GM18507 (cell line): ENCODE measurements around the gene ZNF557.

Experiments used
- DNase-seq: peaks from one replicate; pipeline ENCODE4 v3.0.0; 2011; ENCODE audit warnings: low read depth; ENCODE audit not compliant: insufficient read length; ENCODE audit errors: extremely low spot score
- FAIRE-seq: peaks from 2 replicates; lab custom pipeline; 2011; peaks lifted over from hg19 to GRCh38; lab: Jason Lieb, UNC

Gene ZNF557

DNA sequence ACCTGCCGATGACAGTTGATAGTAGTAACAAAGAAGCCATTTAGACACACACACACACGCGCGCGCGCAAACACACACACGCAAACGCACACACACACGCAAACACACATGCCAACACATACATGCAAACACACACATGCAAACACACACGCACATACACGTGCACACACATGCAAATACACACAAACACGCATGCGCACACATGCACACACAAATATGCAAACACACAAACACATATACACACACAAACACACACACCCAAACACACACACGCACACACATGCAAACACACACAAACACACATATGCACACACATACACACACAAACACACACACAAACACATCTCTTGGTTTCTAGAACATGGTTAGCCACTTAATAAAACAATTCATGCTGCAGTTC is 50.1 kb downstream of the ZNF557 start:
- FAIRE-seq (no peak), DNase-seq (no peak)

DNA sequence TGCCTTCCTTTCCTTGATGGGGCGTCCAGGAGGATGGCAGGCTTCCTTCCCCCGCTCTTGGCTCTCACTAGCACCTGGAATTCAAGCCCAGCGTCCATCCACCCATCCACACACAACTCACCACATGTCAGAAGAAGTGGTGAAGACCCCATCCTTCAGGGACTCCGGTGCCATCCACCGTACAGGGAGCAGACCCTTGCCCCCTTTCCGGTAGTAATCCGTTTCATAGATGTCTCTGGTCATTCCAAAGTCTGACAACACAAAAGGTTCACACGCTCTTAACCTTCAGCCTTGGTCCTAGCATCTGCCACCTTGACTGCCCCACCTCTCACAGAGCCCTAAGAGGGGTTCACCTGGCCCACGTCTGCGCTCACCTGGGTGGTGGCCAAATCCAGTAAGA is 51.0 kb downstream of the ZNF557 start:
- DNase-seq (no peak), FAIRE-seq (no peak)

DNA sequence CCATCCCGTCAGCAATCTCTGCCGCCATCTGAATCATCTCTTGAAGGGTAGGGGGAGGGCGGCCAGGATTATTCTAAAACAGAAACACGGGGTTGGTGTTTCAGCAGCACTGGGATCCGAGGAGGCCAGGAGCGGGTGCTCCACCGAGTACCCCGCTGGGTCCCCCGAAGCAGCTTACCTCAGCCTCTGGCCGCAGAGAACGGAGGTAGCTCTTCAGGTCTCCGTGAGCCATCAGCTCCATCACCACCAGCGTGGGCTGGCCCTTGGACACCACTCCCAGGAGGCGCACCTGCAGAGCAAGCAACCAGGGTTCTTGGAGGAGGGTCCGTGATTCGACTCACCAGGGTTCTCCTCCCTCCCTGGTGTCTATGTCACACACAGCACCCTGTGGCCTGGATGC is 53.2 kb downstream of the ZNF557 start:
- FAIRE-seq, result no peak
- no peak for DNase-seq

DNA sequence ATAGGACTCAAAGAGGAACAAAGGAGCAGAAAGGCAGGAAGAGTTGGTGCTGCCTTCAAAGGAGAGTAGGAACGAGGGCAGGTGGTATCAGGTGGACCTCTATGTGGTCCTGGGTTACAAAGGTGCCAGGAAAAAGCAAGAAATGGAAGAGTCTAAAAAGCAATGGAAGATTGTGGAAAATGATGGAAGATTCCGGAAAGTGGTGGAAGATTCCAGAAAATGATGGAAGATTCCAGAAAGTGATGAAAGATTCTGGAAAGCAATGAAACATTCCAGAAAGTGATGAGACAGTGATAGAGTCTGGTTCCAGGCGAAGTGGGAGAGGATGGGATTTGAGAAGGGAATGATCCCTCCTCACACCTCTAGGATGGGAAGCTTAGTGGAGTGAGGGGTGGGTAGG is 55.3 kb downstream of the ZNF557 start:
- FAIRE-seq (no peak), DNase-seq (no peak)

DNA sequence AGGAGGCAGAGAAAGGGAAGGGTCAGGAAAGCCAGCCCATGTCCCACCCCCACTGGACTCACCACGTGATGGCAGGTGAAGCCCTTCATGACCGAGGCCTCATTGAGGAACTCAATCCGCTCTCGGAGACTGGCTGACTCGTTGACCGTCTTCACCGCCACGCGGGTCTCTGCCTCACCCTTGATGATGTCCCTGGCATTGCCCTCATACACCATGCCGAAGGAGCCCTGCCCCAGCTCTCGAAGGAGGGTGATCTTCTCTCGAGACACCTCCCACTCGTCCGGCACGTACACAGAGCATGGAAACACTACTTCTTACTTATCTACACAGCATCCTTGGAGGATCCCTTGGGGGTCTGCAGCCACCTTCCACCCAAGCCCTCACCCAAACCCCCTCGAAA is 55.7 kb downstream of the ZNF557 start:
- DNase-seq (no peak), FAIRE-seq (no peak)

DNA sequence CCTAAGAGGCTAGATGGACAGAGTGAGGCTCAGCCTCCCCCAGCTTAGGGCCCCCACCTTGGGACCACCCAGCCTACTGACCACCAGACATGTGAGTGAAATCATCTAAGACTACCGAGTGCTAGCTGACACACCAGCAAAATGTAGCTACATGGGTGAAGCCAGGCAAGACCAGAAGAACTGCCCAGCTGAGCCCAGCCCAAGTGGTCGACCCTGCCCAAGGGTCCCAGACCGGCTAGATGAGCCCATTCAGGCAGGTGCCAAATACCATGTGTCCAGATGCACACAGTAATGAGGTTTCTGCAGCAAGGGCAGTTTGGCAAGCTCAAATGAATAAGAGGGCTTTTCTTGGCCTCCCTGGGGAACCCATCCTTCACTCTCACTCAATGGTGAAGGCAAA is 56.6 kb downstream of the ZNF557 start:
- DNase-seq, result no peak
- no peak for FAIRE-seq

DNA sequence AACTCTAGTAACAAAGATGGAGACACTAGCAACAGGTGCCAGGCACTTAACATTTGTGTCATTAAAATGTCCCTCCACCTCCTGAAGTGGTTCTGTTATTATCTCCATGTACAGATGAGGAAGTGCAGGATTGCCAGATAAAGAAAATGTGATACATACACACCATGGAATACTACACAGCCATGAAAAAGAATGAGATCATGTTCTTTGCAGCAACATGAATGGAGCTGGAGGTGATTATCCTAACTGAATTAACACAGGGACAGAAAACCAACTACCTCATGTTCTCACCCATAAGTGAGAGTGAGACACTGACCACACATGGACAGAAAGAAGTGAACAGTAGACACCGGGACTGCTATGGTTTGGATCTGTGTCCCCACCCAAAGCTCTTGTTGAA is 60.5 kb downstream of the ZNF557 start:
- FAIRE-seq, result no peak

DNA sequence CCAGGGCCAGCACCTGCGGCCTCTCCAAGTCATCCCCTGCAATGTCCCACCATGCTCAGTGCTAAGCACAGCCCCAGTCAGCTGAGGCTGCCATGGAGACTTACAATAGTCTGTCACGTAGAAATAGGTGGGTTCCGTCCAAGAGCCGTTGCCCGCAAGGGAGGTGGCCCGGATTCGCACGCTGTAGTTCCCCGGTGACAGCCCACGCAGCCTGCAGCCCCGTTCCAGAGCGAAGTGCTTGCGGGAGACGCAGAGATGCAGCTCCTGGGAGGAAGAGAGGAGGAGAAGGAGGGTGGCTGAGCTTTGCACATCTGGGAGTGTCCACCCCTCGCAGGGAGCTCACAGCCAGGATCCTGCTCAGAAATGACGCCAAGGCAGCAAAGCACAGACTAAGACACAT is 62.6 kb downstream of the ZNF557 start:
- FAIRE-seq (no peak), DNase-seq (no peak)

More for the DNA sequence above, 60.5 kb downstream of the ZNF557 start:
- no peak for DNase-seq

DNA sequence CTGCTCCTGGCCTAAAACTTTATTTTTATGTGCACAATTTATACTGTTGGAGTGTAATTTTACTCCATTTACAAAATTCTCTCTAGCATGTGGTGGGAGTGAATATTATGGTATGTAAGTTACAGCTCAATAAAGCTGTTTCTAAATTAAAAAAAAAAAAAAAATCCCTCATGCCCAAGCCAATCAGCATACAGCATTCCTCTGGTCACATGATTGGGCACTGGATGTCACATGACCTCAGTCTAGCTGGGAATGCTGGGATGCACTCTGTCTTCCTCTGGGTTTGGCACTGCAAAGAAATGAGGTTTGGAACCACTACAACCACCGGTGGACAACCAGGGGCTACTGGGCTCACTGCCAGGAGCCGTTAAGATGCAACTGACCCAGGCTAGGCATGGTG is 67.6 kb downstream of the ZNF557 start:
- no peak for DNase-seq
- no peak for FAIRE-seq
